M059J (cell line): Measurements from ENCODE around the gene ARL3. TPM values are rescaled to one million over a fixed set of nuclear protein-coding genes. Genes with fewer than 3 reads are reported as not detected.
A peak's percentile ranks its signal among the peaks of the same experiment; 100 is the strongest.
"Not testable (repeated sequence)": the region's sequence is repeated elsewhere in the genome, so short reads cannot be mapped to it uniquely, and the experiment has no call there.

ENCODE experiments used
- DNase-seq: peaks from one replicate; pipeline ENCODE4 v3.0.0-alpha.2; 2012; ENCODE audit warnings: low read depth
- total RNA-seq: library from RNA; depleted of rRNA; stranded (reverse); fragments of >200 nt; shearing (Covaris generic); gene quantifications from 2 replicates; pipeline ENCODE4 v1.2.3, GENCODE V29; 2014

The ARL3 gene
- total RNA-seq, 1 experiment from 2014 or later = 11.9 TPM

DNA sequence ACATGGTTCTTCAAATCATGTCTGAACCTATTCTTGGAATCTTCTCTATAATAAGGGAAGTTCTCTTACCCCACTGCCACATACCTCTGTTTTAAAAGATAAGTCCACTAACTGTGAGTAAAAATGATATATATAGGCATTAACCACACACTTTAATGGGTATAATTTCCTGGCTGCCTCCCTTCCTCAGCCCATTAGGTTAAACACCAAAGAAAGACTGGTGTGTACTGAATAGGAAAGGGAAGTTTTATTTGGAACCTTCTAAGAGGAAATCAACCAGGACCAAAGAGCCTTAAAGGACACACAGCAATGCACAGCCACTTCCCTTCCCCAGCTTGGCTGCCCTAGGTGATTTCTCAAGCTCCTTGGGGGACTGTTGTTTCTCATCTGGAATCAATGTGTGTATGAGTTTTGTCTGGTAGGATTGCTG lies 24.5 kb upstream of the ARL3 start:
- DNase-seq = no peak

DNA sequence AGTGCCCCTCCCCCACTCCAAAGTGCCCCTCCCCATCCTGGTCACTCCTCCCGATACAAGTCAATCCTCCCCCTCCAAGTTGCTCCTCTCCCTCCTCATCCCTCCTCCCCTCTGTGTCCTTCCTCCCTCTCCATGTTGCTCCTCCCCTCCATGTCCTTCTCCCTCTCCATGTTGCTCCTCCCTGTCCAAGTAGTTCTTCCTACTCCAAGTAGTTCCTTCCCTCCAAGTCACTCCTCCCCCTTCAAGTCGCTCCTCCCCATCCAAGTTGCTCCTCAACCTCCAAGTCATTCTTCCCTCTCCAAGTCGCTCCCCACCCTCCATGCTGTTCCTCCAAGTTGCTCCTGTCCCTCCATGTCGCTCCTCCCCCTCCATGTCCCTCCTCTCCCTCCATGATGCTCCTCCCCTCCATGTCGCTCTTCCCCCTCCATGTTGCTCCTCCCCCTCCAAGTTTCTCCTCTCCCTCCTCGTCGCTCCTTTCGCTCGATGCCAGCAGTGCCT lies 20.9 kb upstream of the ARL3 start:
- no peak for DNase-seq

DNA sequence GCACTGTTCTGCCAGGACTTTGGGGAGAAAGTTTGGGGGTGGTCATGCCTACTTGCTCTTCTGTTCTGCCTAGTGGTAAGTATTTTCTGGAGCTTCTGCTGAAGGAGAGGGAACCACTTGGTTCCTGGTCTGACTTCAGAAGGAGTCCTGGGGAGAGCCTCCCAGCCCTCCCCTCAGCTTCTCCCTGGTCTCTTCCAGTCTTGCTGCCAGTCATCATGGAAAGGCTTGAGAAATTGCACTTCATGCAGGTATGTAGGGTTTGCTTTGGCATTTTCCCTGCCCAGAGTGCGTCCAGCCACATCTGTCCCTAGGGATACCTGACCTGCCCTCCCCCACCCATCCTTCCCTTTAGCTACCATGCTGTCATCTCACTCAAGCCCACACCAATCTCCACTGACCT lies 18.5 kb upstream of the ARL3 start:
- DNase-seq = no peak

DNA sequence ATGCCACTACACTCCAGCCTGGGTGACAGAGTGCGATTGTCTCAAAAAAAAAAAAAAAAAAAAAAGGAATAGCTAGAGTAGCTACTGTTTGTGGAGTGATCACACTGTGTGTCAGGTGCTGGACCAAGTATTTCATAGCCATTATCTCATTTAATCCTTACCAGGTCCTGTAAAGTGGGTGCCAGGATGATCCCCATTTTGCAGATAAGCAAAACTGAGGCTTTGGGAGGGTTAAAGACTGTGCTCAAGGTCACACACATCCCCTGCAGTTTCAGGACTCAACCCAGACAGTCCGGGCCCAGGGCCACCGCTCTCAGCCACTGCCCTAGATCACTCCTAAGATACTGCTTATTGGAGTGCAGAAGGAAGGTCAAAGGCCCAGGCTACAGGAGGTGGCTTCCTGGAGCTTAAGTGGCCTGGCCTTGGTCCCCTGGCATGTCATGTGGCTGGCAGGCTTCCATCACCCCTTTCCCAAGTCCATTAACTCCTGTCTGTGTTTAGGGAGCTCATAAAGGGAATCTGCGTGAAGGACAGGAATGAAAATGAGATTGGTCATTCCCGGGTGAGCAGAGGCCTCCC lies 17.1 kb upstream of the ARL3 start:
- no peak for DNase-seq

DNA sequence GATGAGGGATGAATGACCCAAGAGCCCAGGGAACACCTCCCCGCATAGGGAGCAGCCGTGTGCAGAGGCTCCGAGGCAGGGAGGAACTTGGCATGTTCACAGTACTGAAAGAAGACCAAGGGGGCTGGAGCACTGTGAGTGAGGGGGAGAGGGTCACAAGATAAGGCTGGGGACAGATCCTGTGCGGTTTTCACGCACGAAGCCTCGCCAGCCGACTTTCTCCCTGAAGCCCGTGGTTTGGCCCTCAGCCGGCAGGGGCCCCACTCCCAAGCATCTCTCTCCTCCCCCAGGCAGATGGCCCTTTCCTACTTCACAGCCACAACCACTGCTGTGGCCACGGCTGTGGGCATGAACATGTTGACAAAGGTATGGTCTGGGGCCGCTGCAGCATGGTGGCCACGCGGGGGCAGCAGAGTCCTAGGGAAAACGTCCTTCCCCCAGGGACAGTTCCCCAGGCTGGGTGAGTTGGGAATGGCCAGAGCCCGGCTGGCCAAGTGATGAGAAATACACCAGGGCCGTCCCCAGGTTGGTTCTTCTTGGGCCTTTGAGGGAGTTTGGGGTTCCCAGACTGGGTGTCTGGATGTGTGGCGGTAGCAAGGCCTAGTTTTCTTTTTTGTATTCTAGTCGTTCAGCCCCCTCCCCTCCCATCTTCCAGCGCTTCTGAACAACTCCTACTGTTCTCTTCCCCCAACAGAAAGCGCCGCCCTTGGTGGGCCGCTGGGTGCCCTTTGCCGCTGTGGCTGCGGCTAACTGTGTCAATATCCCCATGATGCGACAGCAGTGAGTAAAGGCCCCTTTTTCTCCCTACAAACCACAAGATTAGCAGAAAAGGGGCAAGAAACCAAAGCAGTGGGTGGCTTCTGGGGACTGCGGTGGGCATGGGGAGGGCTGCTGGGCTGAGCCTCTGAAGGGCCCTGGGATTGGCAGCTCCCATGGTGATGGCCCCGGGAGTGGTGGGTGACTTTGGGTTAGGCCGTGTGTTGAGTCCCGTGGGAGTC lies 15.1 kb upstream of the ARL3 start:
- peak; percentile 71 for DNase-seq

DNA sequence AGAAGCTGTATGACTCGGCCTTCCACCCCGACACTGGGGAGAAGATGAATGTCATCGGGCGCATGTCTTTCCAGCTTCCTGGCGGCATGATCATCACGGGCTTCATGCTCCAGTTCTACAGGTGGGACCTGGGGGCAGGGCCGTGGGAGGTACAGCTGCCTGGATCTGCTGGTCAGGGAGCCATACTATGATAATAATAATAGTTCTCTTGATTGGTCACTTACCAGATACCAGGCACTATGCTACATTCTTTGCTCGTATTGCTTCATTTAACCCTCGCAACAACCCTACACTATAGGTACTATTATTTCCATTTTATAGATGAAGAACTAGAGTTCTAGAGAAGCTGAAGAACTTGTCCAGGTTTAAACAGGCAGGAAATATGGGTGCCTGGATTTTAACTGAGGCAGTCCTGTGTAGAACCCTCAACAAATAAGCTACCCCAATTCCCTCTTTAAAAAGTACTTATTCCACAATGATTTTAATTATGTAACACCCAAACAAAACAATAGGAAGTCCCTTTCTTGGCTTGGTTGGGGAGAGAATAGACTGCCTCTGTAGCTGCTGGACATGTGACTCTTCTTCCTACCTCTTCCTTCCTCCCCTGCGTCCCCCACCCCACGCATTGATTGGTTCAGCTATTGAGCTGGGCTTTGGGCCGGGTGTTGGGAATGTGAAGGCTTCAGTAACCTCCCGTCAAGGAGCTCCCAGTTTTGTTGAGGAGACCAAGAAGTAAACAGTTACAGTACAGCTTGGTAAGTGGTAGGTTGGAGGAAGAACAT lies 13.0 kb upstream of the ARL3 start:
- DNase-seq = no peak

DNA sequence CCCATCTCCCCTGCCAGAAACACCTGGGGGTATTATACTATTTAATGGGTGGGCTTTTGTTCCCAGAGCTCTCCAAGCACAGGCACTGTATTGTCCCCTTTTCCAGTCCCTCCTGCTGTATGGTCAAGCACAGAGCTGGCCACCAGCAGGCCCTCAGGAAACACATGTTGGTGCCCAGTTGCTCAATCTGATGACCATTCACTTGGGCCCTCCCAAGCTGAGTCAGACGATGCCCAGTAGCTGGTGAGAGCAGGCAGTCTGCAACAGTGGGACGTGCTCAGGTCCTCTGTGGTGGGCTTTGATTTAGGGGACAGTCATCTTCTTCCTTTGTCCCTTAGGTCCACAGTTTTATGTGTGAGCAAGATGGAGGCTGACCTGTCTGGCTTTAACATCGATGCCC lies 12.1 kb upstream of the ARL3 start:
- peak; percentile 53 for DNase-seq

DNA sequence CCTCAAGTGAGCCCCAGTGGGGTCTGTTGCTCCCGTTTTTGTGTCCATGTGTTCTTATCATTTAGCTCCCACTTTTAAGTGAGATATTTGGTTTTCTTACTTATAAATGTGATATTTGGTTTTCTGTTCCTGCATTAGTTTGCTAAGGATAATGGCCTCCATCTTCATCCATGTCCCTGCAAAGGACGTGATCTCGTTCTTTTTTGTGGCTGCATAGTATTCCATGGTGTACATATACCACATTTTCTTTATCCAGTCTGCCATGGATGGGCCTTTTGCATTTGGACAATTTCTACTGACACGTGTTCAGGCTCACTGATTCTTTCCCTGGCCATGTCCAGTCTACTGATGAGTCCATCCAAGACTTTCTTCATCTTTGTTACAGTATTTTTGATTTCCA lies 9.8 kb upstream of the ARL3 start:
- DNase-seq = no peak

DNA sequence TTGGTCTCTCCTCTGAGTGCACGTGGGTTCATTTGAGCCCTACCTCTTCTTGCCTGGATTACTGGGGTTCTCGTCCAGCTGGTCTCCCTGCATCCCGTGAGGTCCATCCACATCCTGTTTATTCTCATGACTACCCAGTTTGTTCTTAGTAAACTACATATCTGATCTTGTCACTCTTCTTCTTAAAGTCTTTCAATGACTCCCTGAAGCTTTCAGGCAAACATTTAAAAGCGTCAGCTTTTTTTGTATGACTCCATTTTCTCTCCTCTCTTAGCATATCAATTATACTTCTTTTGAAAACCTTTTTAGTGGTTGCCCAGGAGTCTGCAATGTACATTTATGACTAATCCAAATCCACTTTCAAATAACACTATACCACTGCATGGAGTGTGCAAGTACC lies 7.8 kb upstream of the ARL3 start:
- no peak for DNase-seq

DNA sequence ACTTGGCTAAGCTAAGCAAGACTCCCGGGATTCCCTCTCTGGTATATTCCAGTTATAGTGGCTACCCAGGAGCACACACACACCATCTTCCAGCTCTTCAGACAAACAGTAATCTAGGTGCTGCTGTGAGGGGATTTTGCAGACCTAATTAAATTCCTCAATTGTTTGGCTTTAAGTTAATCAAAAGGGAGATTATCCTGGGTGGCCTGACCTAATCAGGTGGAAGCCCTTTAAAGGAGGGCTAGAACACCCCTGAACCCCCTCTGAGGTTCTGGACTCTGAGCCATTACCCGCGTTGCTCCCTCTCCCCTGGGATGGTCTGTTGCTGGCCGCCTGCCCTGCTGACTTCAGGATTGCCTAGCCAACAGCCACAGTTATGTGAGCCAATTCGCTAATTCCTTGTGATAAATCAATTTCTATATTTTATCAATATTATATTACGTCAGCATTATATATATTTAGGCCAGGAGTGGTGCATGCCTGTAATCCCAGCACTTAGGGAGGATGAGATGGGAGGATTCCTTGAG lies 6.6 kb upstream of the ARL3 start:
- DNase-seq = no peak

DNA sequence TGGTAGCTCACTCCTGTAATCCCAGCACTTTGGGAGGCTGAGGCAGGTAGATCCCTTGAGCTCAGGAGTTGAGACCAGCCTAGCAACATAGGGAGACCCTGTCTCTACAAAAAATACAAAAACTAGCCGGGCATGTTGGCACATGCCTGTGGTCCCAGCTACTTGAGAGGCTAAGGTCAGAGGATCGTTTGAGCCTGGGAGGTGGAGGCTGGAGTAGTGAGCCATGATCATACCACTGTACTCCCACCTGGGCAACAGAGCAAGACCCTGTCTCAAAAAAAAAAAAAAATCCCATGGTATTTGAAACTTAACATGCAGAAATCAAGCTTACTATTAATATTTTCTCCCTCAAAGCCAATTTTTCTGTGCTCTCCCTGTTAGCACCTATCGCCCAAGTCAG lies 6.1 kb upstream of the ARL3 start:
- DNase-seq = no peak

DNA sequence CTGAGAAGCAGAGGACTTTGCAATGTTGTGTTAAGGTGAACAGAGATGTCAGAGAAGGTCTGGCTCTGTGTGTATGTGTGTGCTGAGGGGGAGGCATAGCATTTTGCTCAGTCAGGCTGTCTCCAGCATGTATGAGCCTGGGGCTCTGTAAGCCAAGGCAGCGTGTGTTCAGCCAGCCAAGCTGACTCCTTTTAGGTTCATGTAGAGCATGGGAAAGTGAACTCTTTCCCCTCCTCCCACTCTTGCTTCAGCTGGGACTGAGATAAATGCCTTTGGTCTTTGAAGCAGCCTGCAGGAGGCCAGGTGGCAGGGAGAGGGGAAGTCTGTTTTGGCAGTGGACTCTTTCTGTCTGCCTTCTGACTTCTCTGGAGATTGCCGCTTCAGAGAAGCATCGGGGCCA lies 4.0 kb upstream of the ARL3 start:
- DNase-seq = no peak

DNA sequence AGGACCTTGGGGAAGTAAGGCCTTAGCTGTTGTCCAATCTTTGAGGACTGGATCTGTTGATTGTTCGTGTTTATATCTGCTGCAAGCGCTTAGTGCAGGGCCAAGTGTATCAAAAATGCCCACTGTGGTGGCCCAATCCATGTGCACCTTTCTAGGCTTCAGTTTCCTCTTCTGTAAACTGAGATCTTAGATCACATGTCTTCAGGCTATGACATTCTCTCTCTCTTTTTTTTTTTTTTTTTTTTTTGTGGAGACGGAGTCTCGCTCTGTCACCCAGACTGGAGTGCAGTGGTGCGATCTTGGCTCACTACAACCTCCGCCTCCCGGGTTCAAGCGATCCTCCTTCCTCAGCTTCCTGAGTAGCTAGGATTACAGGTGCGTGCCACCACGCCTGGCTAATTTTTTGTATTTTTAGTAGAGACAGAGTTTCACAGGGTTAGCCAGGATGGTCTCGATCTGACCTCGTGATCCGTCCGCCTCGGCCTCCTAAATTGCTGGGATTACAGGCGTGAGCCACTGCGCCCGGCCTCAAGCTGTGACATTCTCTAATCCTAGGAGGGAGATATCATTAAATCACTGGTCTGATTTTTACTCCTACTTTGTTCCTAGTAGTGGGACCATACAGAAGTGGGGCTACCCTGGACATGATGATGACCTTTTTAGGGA lies 2.8 kb upstream of the ARL3 start:
- DNase-seq = not testable (repeated sequence)

DNA sequence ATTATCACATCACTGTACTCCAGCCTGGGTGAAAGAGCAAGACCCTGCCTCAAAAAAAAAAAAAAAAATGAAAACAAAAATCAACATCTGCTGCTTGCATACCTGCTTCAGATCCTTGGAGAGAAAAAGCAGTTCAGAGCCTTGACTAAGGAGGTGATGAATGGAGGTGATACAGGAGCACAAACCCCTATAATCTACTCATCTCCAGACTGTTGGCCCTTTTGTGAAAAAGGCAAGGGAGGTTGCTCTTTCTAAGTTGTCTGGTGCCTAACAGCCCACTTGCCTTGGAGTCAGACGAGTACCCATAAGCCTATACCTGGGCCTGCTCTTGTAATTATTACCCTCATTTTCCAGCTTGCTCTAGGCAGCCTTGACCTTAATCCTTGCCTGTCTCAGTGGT lies 1.7 kb upstream of the ARL3 start:
- no peak for DNase-seq

DNA sequence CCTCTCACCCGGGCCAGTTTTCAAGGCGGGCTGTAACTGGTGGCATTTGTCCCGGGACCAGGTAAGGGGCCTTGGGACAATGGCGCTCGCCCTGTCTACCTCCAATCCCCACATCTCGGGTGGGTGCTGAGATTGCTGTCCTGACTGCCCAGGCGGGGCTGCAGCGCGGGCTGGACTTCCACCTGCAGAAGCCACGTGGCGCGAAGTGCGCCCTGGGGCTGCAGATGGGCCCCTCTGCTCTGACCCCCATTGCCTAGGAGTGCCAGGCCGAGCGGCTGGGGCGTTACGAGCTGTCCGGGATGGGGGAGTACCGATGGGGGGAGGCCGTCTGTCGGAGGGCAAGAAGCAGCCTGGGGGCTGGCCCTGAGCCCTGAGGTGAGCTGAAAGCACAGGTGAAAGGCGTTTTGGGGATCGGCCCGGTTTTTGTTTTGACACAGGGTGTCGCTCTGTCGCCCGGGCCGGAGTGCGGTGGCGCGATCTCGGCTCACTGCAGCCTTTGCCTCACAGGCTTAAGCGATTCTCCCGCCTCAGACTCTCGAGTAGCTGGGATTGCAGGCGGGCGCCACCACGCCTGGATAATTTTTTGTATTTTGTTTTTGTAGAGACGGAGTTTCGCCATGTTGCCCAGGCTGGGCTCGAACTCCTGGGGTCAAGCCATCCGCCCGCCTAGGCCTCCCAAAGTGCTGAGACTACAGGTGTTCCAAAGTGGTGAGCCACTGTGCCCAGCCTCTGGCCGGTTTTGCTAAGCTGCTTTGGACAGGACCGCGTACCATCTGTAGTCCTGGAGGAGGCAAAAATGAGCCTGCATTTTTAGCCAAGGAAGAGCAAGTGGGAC lies 641 bp upstream of the ARL3 start, which contains the start of gene SFXN2:
TSS of gene SFXN2 (plus strand) at position 16 of the 835 bp plus-strand sequence. CDS start 12,001 bp downstream, outside the sequence.
- DNase-seq = peak; percentile 31

DNA sequence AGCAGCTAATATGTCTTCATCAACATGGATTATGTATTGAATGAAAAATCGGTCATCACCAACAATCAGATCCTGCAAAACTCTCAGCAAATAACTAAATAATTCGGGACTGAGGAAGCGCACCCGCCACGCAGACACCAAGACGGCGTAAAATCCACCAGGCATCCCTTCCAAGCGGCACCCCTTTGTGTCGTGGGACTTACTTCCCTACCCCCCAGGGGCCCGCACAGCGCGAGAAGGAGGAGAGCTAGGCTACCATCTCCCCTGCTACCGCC lies 721 bp downstream of the ARL3 start:
- DNase-seq = no peak

DNA sequence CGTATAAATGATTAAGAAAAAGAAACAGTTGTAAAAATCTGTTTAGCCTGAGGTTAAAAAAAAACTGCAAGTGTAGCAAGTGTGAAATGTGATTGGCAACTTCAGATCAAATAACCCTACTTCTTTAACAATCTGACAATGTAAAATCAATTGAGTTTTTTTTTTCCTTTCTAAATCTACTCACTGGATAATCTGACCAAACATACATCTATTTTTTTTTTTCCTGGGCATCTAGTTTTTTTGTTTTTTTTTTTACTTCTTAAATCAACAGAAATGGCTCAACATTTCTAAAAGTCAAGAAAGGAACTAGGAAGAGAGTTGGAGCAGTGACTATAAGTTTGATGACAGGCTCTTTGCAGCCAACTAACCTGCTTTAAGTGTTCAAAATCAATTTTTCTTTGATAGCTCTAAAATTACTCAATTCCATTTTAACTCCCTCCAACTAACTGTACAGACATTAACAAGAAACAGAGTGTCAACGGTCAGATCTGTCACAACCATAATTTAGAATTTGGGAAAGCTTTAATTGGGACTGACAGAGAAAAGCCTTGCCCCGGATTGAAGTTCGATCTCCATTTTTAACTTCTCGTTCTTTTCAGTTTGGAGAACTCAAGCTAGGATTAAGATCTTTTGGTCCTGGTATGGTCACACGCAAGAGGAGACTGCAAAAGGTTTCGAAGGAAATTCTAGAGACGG lies 1.2 kb downstream of the ARL3 start:
- DNase-seq = no peak

DNA sequence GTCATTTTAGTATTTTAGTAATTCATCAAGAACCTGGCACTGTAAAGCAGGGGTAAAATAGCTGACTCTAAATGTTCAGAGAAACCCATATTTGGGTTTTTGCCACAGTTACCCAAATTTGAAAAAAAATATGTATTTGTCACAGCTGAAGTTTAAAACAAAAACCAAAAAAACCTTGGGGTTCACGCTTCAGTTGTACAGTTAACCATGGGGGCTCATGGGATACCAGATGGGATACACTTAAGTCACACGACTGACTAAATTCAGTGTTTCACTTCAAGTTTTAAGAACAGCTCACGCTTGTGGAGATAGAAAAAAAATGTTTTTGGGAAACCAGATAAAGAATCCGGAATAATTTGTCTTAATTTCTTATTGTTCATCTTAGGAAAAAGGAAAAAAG lies 2.1 kb downstream of the ARL3 start:
- DNase-seq = no peak

DNA sequence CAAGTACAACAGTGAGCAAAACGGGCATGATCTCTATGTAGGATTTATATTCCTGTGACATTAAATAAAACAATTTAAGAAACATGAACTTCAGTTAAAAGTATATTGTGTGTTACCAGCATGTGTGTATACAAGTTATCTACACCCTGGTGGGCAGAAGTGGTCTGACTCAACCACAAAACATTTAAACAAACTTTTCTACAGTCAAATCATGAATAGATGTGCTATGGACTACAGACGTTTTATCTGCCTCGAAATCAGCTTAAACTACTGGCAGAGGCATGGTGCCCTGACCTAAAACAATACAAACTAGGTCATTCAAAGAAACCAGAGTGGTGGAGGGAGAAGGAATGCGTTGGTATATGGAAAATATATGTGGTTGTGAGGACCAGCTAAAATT lies 3.6 kb downstream of the ARL3 start:
- peak; percentile 91 for DNase-seq

DNA sequence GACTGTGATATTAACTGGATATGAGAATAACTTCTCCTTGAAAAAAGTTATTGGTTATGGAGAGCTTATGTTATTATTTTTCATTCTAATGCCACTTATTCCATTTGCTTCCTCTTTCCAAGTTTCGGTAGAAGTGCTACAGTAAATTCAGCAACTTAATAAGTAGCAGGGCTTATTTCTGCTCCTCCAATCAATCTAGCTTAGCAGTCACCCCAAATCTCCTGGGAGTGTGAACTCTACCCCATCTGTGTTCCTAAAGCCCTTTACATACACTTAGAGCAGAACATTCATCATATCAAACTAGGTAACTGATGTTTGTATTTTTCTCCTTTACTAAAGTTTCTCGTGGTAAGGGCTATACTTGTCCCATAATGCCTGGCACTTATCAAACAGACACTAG lies 8.7 kb downstream of the ARL3 start:
- DNase-seq = no peak
